NCI-H69 (cell line): ENCODE results near the gene ZNF664.

ENCODE experiments used
- DNase-seq: peaks from one replicate; lab custom pipeline; 2025; lab: John Stamatoyannopoulos, UW

ZNF664 gene

GRCh38 chr12:123990511-123990910, 17.5 kb downstream of the ZNF664 start:
- no peak for DNase-seq

DNA sequence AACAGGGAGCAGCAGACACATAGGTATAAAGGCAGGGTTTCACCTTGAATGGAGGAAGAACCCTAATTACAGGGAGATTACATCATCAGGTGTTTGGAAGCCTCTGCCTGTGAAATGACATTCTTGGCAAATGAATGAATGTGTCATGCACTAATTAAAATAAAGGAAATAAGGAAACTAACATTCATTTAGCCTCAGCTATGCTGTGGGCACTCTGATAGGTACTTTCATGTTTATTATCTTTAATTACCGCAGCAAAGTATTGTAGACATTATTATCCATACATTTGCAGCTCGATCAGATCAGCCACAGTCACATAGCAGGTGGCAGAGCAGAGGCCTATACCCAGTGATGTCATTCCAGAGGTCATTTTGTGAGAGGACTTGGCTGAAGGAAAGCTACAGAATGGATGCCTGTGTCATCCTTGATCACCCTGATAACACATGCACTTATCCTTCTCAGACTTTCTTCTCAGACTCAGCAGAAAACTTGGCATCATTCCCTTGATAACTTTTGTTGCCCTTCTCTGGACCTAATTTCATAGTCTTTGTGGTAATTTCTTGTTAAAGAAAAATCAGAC, 18.4 kb downstream of the ZNF664 start:
- DNase-seq, result peak; percentile 62

DNA sequence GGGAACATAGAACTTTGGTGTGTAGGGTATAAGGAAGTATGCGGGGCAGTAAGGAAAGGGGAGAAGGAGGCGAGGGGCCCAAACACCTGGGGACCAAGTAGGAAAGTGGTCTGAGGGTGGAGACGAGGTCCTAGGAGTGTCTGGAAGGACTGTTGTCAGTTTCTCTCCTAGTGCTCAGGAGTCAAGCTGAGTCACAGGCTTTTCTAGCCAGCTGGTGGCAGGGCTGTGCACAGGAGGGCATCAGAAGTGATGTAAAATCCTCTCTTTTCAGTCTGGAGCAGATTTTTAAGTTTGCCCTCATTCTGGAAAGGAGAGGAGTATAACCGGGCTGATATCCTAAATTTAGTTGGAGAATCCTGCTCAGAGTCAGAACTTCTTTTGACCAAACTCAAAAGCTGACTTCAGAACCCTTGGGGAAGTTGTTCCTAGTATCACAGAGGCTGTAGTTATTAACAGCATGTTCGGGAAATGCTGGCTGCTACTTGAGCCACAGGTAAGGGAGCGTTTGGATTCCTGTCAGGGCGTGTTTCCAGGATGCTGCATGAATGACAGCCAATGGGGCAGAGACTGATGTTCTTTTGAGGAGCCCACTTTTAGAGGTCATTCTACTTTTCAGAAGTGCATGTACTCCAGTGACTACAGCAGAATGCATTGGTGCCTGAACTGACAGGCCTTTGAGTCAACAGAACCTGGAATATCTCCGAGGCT, 19.3 kb downstream of the ZNF664 start:
- DNase-seq, result no peak

DNA sequence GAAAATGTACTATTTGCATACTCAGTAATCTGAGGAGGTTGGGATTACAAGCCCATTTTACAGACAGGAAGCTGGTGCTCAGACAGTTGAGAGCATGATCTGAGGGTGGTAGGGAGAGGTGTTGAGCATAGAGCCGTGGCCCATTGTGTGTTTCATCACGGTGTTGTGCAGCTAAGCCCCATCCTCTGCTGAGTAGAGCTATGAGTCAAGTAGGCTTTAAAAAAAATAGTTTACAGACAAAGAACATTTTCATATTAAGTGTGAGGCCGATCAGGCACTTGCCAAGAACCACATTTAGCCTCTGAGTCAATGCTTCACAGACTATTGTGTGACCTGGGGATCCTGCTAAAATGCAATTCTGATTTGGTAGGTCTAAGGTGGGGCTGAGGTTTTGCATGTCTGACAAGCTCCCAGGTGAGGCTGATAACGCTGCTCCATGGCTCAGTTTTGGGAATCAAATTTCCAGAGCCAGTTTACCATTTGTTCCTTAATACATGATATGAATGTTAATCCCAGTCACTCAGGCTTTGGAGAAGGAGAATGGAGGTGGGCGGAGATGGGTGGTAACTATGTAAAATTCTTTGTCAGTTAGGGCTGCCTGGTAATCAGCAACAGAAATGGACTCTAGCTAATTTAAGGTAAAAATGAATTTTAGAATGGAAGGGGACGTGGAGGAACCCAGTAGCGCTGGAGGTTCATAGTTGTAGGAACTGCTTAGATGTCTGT, 22.2 kb downstream of the ZNF664 start:
- no peak for DNase-seq

DNA sequence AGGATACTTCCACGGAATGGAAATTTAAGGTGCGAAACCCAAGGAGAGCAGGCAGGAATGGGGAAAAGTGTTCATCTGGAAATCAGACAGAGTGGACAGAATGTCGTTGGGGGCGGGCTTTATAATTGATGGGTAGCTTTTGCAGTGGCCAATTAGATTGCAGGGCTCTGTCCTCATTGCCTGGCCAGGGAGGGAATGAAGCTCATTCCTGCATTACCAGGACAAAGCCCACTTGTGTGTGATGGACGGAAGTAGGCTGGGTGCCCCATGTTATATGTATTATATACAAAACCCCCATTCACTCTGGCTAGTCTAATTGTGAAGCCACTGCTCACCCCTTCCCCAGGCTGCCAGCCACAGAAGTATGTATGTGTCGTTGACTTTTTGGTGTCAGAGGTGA, 23.6 kb downstream of the ZNF664 start:
- no peak for DNase-seq

DNA sequence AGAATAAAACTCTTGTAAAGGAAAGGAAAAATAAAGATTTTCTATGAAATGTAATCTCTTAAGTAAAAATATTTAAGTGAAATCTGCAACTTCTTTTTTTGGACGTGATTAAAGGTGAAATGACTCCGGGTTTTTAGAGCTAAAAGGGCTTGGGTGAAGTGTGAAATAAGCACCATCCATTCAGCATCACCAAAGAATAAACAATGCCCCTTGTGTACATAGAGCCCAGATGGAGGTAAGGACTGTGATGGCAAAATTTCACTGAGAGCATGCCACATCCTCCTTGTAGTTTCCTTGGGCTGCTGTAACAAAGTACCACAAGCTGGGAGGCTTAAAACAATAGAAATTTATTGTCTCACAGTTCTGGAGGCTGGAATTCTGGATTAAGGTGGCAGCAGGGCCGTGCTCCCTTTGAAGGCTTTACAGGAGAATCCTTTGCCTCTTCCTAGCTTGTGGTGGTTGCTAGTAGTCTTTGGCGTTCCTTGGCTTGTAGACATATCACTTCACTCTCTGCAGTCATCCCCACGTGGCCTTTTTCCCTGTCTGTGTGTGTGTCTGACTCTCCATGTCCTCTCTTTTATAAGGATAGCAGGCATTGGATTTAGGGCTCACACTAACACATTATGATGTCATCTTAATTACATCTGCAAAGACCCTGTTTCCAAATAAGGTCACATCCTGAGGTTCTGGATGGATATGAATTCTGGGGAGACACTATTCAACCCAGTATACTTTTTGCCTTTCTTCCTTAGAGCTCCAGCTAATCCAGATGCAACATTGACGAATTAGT, 24.2 kb downstream of the ZNF664 start:
- DNase-seq, result peak; percentile 12

- no peak for DNase-seq
These were observed 24.9 kb downstream of the ZNF664 start for GRCh38 chr12:123997908-123998307.

GRCh38 chr12:123998344-123998990, 25.5 kb downstream of the ZNF664 start:
- DNase-seq, result no peak

DNA sequence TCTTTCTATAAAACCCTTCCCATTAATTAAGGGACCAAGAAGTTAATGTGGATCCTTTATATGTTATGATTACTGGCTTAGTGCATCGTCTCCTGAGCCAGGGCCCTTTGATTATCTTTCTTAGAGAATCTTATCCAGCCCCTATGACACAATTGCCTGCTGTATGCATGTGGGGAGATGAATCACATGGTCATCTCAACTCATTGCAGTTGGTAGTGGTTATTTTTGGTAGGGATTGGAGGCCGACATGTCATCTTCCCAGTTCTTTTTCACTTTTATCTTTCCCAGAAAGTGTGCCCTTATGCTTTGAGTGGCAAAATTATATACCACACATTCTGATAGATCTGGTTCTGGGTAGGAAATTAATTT, 26.0 kb downstream of the ZNF664 start:
- DNase-seq, result no peak

- DNase-seq, result no peak
These were observed 27.1 kb downstream of the ZNF664 start for GRCh38 chr12:124000111-124000510.

DNA sequence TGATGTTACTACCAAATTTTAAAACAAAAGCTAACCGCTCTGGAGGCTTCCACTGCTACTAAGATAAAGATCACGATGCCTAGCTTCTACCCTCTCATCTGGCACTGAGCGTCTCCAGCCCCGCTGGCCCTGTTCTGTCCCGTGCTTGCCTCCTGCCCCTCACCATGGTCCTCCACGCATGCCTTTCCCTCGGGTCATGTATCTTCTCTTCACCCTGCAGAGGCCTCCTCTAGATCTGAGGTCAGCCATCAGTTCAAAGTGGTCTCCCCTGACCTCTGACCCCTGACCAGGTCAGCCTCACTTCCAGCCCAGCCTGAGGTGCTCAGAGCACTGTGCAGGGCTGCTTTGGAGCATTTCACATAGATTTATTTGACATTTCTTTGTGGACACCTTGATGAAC, 28.3 kb downstream of the ZNF664 start:
- DNase-seq, result no peak

DNA sequence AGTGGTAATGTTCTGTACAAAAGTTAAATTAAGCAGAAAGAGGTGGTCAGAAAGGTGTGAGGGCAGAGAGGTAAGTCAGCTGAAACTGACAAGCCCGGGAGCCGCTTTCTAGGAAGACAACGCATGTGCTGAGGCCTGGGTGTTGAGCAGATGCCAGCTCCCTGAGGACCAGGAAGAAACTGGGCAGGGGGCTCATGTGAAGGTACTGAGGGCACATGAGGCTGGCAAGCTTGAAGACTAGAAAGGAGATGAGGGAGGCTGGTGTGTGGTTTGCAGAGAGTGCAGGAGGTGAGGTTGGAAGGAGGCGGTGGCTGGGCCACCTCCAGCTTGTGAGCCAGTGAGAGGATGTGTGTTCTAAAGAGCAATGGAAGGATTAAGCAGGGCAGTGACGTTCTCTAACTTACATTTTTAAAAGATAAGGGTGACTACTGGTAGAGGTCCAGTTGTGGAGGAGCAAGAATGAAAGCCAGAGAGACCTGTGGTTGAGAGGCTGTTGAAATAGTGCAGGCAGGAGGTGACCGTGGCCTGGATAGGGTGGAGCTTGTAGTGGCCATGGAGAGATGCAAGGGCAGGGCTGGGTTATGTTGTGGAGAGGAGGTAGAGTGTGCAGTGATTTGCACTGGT, 29.1 kb downstream of the ZNF664 start:
- DNase-seq, result no peak

DNA sequence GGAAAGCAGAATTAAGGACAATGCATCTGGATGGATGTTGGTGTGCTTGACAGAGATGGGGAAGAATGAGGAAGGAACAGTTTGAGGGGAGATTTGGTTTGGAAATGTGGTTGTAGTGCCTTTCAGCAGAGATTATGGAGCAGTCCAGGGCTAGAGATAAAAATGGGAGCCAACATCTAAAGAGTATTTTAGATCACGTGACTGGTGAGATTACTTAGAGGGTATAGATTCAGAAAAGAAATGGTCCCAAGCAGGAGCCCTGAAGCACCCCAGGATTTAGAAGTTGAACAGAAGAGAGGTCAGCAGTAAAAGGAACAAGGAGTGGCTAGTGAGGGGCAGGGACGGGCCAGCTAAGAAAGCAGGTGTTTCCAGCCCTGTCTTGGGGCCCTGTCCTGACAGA, 29.6 kb downstream of the ZNF664 start:
- no peak for DNase-seq

GRCh38 chr12:124004233-124004875, 31.3 kb downstream of the ZNF664 start:
- DNase-seq, result no peak

GRCh38 chr12:124006085-124006845, 33.2 kb downstream of the ZNF664 start:
- DNase-seq, result no peak

DNA sequence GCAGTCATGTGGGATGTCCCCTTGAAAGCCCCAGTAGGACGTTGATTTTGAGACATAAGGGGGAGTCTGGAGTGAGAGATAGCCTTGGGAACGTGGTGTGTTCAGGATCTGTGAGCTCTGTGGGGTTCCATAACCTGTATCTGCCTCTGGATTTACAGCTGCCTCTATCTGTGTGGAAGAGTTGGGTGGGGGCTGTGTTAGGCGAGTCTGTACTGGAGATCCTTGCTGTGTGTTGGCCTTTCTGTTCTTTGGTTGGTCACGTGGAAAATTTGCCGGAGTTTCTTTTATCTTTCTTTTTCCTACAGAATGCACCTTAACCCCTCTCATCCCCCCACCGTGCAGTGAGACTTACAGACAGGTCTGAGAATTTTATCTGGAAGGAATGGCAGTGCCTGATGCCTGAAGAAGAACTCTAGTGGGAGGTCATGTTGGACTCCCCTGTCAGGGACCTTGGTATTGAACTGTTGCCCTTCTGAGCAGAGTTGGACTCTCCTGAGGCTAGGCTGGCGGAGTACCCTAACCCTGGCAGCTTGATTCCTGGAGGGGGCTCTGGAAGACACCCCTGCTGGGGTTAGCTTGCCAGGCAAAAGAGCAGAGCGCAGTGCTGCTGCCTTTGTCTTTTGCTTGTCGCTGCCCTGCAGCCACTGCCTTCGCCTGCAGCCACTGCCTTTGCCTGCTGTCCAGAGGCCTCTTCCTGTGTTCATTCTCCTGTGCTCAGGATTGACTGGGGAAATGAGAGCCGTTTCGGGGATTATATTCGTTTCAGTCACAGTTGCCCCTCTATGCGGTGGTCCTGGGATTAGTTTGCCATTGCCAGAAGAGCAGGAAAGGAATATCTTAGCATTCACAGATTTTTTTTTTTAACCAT, 34.1 kb downstream of the ZNF664 start:
- no peak for DNase-seq

GRCh38 chr12:124007826-124008570, 35.0 kb downstream of the ZNF664 start:
- no peak for DNase-seq

DNA sequence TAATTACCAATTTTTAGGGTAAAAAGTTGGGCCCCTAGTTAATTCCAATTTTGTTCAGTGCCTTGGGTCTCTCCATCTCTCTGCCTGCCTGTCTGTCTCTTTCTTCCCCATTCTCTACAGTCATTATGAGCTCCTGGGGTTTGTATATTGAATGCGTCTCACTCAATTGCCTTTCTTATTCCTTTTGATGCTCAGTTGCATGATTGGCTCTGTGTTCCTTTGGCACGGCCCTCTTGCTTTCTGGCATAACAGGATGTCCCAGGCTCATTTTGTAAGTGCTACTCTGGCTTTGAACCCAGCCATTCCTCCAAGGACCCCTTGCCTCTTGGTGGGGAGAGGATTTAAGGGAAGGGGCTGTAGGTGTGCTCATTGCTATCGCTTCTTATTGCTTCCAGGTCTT, 35.6 kb downstream of the ZNF664 start:
- no peak for DNase-seq

GRCh38 chr12:124009781-124010180, 36.8 kb downstream of the ZNF664 start:
- no peak for DNase-seq
